ENCODE data around the gene HSPA2. TPM values are rescaled to one million over a fixed set of nuclear protein-coding genes. Genes with fewer than 3 reads are reported as not detected.

The HSPA2 gene
- 10.3 TPM for total RNA-seq

GRCh38 chr14:64540208-64541202, at the start of gene HSPA2:
Gene HSPA2 (plus strand): TSS chr14:64540741. CDS start chr14:64540850, 109 bp downstream.

GRCh38 chr14:64503434-64504309, 36.9 kb upstream of the HSPA2 start, which contains the start of gene ZBTB25:
Gene ZBTB25 (minus strand): TSS chr14:64503838. CDS start chr14:64490533, 13,305 bp downstream.

GRCh38 chr14:64504310-64504896, 36.1 kb upstream of the HSPA2 start, which contains the start of gene ZBTB1:
Gene ZBTB1 (plus strand): TSS chr14:64504770. CDS start chr14:64521505, 16,735 bp downstream.

GRCh38 chr14:64549791-64550620, 9.5 kb downstream of the HSPA2 start, which contains the start of gene PPP1R36:
Gene PPP1R36 (plus strand): TSS chr14:64549961. CDS start chr14:64549998, 37 bp downstream.

Small RNA genes within 50 kb of the gene (small RNA-seq; reads per million reads assigned to genes)
- not detected for gene AL049869.4 (ENCODE audit: low replicate concordance)

Other genes starting within 250 kb of the HSPA2 start
- gene ESR2, start 246.4 kb upstream of the HSPA2 start, total RNA-seq, result 1.9 TPM
- gene MTHFD1, start 152.4 kb upstream of the HSPA2 start, total RNA-seq, result 39.1 TPM
- 19.1 TPM for gene AKAP5, start 75.2 kb upstream of the HSPA2 start, total RNA-seq
- 21.0 TPM for gene ZBTB25, start 36.9 kb upstream of the HSPA2 start, total RNA-seq
- gene ZBTB1, start 36.0 kb upstream of the HSPA2 start, total RNA-seq, result 47.6 TPM
- not detected for gene PPP1R36, start 9.2 kb downstream of the HSPA2 start, total RNA-seq
- 9.7 TPM for gene PLEKHG3, start 163.7 kb downstream of the HSPA2 start, total RNA-seq

Measured in parietal lobe (tissue), 2 donors.